ENCODE data around the gene CDC42BPB.

The CDC42BPB gene

GRCh38 chr14:102980409-102980810, 76.9 kb downstream of the CDC42BPB start:
- Histone ChIP-seq H3K27ac (no peak overlapping the region), H2AFZ (no peak overlapping the region), H3K9me3 (ENCODE audit: control insufficient read depth, low read length) (no peaks in the 10 kb centered on the region), H3K4me3 (ENCODE audit: low read depth, low read length) (no peak overlapping the region), H3K4me2 (ENCODE audit: low read length) (no peak overlapping the region), H3K36me3 (ENCODE audit: control insufficient read depth, insufficient read depth, low read length) (no peaks in the 10 kb centered on the region), H3K4me1 (no peaks in the 10 kb centered on the region), H3K9ac (no peak overlapping the region), H3K27me3 (ENCODE audit: control insufficient read depth, insufficient read depth, low read length) (no peaks in the 10 kb centered on the region), H3K79me2 (peaks cover 19% of the 10 kb centered on the region)
- TF ChIP-seq CTCF (IDR thresholded peaks at IDR 0.05), result no peak

GRCh38 chr14:102979406-102979805, 77.9 kb downstream of the CDC42BPB start:
- H3K27me3 ChIP-seq (ENCODE audit: control insufficient read depth, insufficient read depth, low read length), result no peaks in the 10 kb centered on the region
- no peak for TF ChIP-seq CTCF (IDR thresholded peaks at IDR 0.05)
- H3K79me2 ChIP-seq, result peaks cover 13% of the 10 kb centered on the region
- no peak overlapping the region for H2AFZ ChIP-seq
- H3K9me3 ChIP-seq (ENCODE audit: control insufficient read depth, low read length), result no peaks in the 10 kb centered on the region
- no peak overlapping the region for H3K4me3 ChIP-seq (ENCODE audit: low read depth, low read length)
- no peak overlapping the region for H3K4me2 ChIP-seq (ENCODE audit: low read length)
- H3K4me1 ChIP-seq, result no peaks in the 10 kb centered on the region
- H3K9ac ChIP-seq, result no peak overlapping the region
- no peak overlapping the region for H3K27ac ChIP-seq
- H3K36me3 ChIP-seq (ENCODE audit: control insufficient read depth, insufficient read depth, low read length), result no peaks in the 10 kb centered on the region

- Histone ChIP-seq H3K36me3 (ENCODE audit: control insufficient read depth, insufficient read depth, low read length) (no peaks in the 10 kb centered on the region), H3K9ac (no peak overlapping the region), H3K27ac (no peak overlapping the region), H3K4me2 (ENCODE audit: low read length) (no peak overlapping the region), H3K9me3 (ENCODE audit: control insufficient read depth, low read length) (no peaks in the 10 kb centered on the region), H3K27me3 (ENCODE audit: control insufficient read depth, insufficient read depth, low read length) (no peaks in the 10 kb centered on the region), H3K4me1 (no peaks in the 10 kb centered on the region), H3K79me2 (peaks cover 6% of the 10 kb centered on the region), H2AFZ (no peak overlapping the region), H3K4me3 (ENCODE audit: low read depth, low read length) (no peak overlapping the region)
- no peak for TF ChIP-seq CTCF (IDR thresholded peaks at IDR 0.05)
Measured at GRCh38 chr14:102977475-102977874, 79.9 kb downstream of the CDC42BPB start.

GRCh38 chr14:102975662-102976061, 81.7 kb downstream of the CDC42BPB start:
- no peaks in the 10 kb centered on the region for H3K36me3 ChIP-seq (ENCODE audit: control insufficient read depth, insufficient read depth, low read length)
- H3K9ac ChIP-seq, result no peak overlapping the region

More at GRCh38 chr14:102975662-102976061, 81.7 kb downstream of the CDC42BPB start:
- Histone ChIP-seq H3K79me2 (peaks cover 3% of the 10 kb centered on the region), H3K27ac (no peak overlapping the region), H3K9me3 (ENCODE audit: control insufficient read depth, low read length) (no peaks in the 10 kb centered on the region), H3K27me3 (ENCODE audit: control insufficient read depth, insufficient read depth, low read length) (no peaks in the 10 kb centered on the region), H3K4me2 (ENCODE audit: low read length) (no peak overlapping the region), H3K4me3 (ENCODE audit: low read depth, low read length) (no peak overlapping the region), H3K4me1 (no peaks in the 10 kb centered on the region), H2AFZ (no peak overlapping the region)
- no peak for TF ChIP-seq CTCF (IDR thresholded peaks at IDR 0.05)

Data from parathyroid adenoma (tissue), 2 donors.